ENCODE measurements around the gene PRIM1. TPM values are rescaled to one million over a fixed set of nuclear protein-coding genes. Genes with fewer than 3 reads are reported as not detected.
A peak's percentile ranks its signal among the peaks of the same experiment; 100 is the strongest.

Gene PRIM1
- total and polyA plus RNA-seq, 2 of the 13 experiments (the other 11 are each of a cell fraction or from before 2014, with no cell fraction given): 30.0 to 47.3 TPM

DNA sequence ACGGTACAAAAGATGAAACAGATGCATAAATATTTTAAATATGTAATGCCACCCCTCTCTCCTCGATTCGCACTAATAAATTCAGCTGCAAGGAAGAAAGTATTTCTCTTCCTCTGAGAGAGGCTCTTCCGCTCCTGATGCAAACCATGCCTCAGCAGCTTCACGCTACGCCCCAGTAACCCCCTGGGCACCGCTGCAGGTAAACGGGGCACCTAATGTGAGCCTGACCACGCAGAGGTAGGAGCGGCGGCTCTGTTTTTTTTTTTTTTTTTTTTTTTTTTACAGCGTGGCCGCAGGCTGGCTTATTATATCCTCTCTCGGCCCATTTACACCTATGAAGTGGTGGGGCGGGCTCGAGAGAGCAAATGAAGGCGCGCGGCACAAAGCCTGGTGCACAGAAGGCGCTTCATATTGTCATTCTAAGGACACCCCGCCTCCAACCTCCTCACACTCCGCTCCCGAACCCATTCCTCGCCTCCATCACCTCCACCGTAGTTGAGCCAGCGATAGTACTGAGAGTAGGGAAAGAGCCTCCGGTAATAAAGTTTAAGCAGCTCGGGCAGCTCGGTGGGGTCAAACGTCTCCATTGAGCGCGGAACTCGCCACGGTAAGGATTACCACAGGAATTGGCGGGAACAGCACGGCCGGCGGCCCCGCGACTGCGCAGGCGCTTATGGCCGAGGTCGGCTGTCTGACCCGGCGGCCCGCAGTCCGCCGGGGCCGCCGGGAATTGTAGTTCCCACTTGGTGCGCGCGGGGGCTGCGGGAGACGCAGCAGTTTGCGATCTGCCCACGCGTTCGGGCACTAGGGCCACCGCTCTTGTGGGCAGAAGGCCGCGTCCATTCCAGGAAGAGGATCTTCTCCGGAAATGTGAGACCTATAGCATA lies at the start of gene PRIM1 (continued):
- TF ChIP-seq ZNF556 (CRISPR knock-in tag; IDR thresholded peaks at IDR 0.05; ENCODE audit: borderline replicate concordance) (no peak), NFIC (IDR thresholded peaks at IDR 0.05; ENCODE audit: low read length) (no peak), ISL2 (CRISPR knock-in tag; IDR thresholded peaks at IDR 0.05) (0 out of 2 replicates have a peak, but pooled peaks have one; percentile 46), ZNF614 (CRISPR knock-in tag; IDR thresholded peaks at IDR 0.05; ENCODE audit: borderline replicate concordance) (no peak), NFE2L2 (IDR thresholded peaks at IDR 0.05; ENCODE audit: low read length) (no peak), ZNF891 (CRISPR knock-in tag; IDR thresholded peaks at IDR 0.05) (peak; percentile 72; the same call in 1 of the 2 replicates), FOSL1 (CRISPR knock-in tag; IDR thresholded peaks at IDR 0.05; ENCODE audit: borderline replicate concordance) (no peak), ZFP36 (IDR thresholded peaks at IDR 0.05; ENCODE audit: borderline replicate concordance, low read depth, low read length, partially characterized antibody) (no peak), ZNF17 (CRISPR knock-in tag; IDR thresholded peaks at IDR 0.05) (no peak), FOXA1 (IDR thresholded peaks at IDR 0.05) (no peak), FOXA1 (CRISPR knock-in tag; IDR thresholded peaks at IDR 0.05) (0 out of 2 replicates have a peak, but pooled peaks have one; percentile 9), HOXA5 (CRISPR knock-in tag; IDR thresholded peaks at IDR 0.05) (no peak)
- TF ChIP-seq, protein P1, sequence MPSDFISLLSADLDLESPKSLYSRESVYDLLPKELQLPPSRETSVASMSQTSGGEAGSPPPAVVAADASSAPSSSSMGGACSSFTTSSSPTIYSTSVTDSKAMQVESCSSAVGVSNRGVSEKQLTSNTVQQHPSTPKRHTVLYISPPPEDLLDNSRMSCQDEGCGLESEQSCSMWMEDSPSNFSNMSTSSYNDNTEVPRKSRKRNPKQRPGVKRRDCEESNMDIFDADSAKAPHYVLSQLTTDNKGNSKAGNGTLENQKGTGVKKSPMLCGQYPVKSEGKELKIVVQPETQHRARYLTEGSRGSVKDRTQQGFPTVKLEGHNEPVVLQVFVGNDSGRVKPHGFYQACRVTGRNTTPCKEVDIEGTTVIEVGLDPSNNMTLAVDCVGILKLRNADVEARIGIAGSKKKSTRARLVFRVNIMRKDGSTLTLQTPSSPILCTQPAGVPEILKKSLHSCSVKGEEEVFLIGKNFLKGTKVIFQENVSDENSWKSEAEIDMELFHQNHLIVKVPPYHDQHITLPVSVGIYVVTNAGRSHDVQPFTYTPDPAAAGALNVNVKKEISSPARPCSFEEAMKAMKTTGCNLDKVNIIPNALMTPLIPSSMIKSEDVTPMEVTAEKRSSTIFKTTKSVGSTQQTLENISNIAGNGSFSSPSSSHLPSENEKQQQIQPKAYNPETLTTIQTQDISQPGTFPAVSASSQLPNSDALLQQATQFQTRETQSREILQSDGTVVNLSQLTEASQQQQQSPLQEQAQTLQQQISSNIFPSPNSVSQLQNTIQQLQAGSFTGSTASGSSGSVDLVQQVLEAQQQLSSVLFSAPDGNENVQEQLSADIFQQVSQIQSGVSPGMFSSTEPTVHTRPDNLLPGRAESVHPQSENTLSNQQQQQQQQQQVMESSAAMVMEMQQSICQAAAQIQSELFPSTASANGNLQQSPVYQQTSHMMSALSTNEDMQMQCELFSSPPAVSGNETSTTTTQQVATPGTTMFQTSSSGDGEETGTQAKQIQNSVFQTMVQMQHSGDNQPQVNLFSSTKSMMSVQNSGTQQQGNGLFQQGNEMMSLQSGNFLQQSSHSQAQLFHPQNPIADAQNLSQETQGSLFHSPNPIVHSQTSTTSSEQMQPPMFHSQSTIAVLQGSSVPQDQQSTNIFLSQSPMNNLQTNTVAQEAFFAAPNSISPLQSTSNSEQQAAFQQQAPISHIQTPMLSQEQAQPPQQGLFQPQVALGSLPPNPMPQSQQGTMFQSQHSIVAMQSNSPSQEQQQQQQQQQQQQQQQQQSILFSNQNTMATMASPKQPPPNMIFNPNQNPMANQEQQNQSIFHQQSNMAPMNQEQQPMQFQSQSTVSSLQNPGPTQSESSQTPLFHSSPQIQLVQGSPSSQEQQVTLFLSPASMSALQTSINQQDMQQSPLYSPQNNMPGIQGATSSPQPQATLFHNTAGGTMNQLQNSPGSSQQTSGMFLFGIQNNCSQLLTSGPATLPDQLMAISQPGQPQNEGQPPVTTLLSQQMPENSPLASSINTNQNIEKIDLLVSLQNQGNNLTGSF (CRISPR knock-in tag; IDR thresholded peaks at IDR 0.05): no peak
- TF ChIP-seq, protein P2, sequence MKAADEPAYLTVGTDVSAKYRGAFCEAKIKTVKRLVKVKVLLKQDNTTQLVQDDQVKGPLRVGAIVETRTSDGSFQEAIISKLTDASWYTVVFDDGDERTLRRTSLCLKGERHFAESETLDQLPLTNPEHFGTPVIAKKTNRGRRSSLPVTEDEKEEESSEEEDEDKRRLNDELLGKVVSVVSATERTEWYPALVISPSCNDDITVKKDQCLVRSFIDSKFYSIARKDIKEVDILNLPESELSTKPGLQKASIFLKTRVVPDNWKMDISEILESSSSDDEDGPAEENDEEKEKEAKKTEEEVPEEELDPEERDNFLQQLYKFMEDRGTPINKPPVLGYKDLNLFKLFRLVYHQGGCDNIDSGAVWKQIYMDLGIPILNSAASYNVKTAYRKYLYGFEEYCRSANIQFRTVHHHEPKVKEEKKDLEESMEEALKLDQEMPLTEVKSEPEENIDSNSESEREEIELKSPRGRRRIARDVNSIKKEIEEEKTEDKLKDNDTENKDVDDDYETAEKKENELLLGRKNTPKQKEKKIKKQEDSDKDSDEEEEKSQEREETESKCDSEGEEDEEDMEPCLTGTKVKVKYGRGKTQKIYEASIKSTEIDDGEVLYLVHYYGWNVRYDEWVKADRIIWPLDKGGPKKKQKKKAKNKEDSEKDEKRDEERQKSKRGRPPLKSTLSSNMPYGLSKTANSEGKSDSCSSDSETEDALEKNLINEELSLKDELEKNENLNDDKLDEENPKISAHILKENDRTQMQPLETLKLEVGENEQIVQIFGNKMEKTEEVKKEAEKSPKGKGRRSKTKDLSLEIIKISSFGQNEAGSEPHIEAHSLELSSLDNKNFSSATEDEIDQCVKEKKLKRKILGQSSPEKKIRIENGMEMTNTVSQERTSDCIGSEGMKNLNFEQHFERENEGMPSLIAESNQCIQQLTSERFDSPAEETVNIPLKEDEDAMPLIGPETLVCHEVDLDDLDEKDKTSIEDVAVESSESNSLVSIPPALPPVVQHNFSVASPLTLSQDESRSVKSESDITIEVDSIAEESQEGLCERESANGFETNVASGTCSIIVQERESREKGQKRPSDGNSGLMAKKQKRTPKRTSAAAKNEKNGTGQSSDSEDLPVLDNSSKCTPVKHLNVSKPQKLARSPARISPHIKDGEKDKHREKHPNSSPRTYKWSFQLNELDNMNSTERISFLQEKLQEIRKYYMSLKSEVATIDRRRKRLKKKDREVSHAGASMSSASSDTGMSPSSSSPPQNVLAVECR (CRISPR knock-in tag; IDR thresholded peaks at IDR 0.05; ENCODE audit: borderline replicate concordance): peak; percentile 78; the same call in 1 of the 2 replicates
- TF ChIP-seq, protein P3, sequence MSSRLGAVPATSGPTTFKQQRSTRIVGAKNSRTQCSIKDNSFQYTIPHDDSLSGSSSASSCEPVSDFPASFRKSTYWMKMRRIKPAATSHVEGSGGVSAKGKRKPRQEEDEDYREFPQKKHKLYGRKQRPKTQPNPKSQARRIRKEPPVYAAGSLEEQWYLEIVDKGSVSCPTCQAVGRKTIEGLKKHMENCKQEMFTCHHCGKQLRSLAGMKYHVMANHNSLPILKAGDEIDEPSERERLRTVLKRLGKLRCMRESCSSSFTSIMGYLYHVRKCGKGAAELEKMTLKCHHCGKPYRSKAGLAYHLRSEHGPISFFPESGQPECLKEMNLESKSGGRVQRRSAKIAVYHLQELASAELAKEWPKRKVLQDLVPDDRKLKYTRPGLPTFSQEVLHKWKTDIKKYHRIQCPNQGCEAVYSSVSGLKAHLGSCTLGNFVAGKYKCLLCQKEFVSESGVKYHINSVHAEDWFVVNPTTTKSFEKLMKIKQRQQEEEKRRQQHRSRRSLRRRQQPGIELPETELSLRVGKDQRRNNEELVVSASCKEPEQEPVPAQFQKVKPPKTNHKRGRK (CRISPR knock-in tag; IDR thresholded peaks at IDR 0.05): no peak
- TF ChIP-seq, protein P4, sequence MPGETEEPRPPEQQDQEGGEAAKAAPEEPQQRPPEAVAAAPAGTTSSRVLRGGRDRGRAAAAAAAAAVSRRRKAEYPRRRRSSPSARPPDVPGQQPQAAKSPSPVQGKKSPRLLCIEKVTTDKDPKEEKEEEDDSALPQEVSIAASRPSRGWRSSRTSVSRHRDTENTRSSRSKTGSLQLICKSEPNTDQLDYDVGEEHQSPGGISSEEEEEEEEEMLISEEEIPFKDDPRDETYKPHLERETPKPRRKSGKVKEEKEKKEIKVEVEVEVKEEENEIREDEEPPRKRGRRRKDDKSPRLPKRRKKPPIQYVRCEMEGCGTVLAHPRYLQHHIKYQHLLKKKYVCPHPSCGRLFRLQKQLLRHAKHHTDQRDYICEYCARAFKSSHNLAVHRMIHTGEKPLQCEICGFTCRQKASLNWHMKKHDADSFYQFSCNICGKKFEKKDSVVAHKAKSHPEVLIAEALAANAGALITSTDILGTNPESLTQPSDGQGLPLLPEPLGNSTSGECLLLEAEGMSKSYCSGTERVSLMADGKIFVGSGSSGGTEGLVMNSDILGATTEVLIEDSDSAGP (CRISPR knock-in tag; IDR thresholded peaks at IDR 0.05; ENCODE audit: borderline replicate concordance): peak; percentile 73; the same call in 1 of the 2 replicates
